OCI-LY3 (cell line): ENCODE data around the gene MMP2.

Source experiments
- H2AFZ ChIP-seq: fragments of 200-600, 300-600 bp; shearing (Covaris generic); 2 replicates; pipeline ENCODE4 v1.6.0; 2014; ENCODE audit warnings: antibody characterized with exemption, low read depth, low read length
- H3K27ac ChIP-seq: fragments of 200-600, 300-600 bp; sonication (generic); 2 replicates; pipeline ENCODE4 v1.5.1; 2014; ENCODE audit warnings: mild to moderate bottlenecking, low read length, moderate library complexity, mixed read lengths
- H3K27me3 ChIP-seq: fragments of 200-600, 300-600 bp; sonication (generic); 2 replicates; pipeline ENCODE4 v1.6.1; 2014; ENCODE audit warnings: low read depth, low read length, mixed read lengths
- H3K36me3 ChIP-seq: fragments of 200-600, 300-600 bp; sonication (generic); replicated peaks from 2 replicates; pipeline ENCODE3; 2014; ENCODE audit warnings: low read depth, low read length, mixed read lengths
- H3K4me1 ChIP-seq: fragments of 300-600, 200-600 bp; sonication (generic); 2 replicates; pipeline ENCODE4 v1.6.1; 2014; ENCODE audit warnings: low read length, mixed read lengths
- H3K4me2 ChIP-seq: fragments of 200-600, 300-600 bp; sonication (generic); 2 replicates; pipeline ENCODE4 v1.6.1; 2014; ENCODE audit warnings: low read length, mixed read lengths
- H3K4me3 ChIP-seq: fragments of 300-600, 200-600 bp; sonication (generic); 2 replicates; pipeline ENCODE4 v1.5.1; 2014; ENCODE audit warnings: antibody characterized with exemption, mild to moderate bottlenecking, low read length, moderate library complexity
- H3K79me2 ChIP-seq: fragments of 300-600, 200-600 bp; shearing (Covaris generic); 2 replicates; pipeline ENCODE4 v1.6.1; 2014; ENCODE audit warnings: mild to moderate bottlenecking, low read length, mixed read lengths
- H3K9ac ChIP-seq: fragments of 300-600, 200-600 bp; shearing (Covaris generic); 2 replicates; pipeline ENCODE4 v1.6.0; 2014; ENCODE audit warnings: mild to moderate bottlenecking, low read length, moderate library complexity
- H3K9me3 ChIP-seq: fragments of 200-600, 300-600 bp; shearing (Covaris generic); 2 replicates; pipeline ENCODE4 v1.6.1; 2014; ENCODE audit warnings: low read length, mixed read lengths; ENCODE audit not compliant: insufficient read depth
- H4K20me1 ChIP-seq: fragments of 200-600, 300-600 bp; sonication (generic); 2 replicates; pipeline ENCODE4 v1.6.1; 2016; ENCODE audit warnings: low read length, mixed read lengths; ENCODE audit not compliant: insufficient read depth
- CTCF ChIP-seq: fragments of 200-600, 300-600 bp; sonication (generic); IDR thresholded peaks from 2 replicates; pipeline ENCODE4 v1.5.1; 2014; ENCODE audit warnings: antibody characterized with exemption, low read length, low read depth
- EZH2phosphoT487 ChIP-seq: fragments of 200-600 bp; shearing (Covaris generic); IDR thresholded peaks from 2 replicates; pipeline ENCODE4 v1.6.1; 2018; ENCODE audit warnings: antibody characterized with exemption, mixed run types, low read depth

MMP2 gene

GRCh38 chr16:55435387-55435786 is 43.6 kb upstream of the MMP2 start:
- H3K27ac ChIP-seq, result no peak overlapping the region
- no peaks in the 10 kb centered on the region for H3K9me3 ChIP-seq
- TF ChIP-seq EZH2phosphoT487, result no peak
- no peak for TF ChIP-seq CTCF
- no peak overlapping the region for H3K9ac ChIP-seq
- H3K4me3 ChIP-seq, result no peak overlapping the region
- no peaks in the 10 kb centered on the region for H4K20me1 ChIP-seq
- H3K4me1 ChIP-seq, result no peaks in the 10 kb centered on the region
- no peaks in the 10 kb centered on the region for H3K79me2 ChIP-seq
- H2AFZ ChIP-seq, result no peak overlapping the region
- H3K4me2 ChIP-seq, result no peak overlapping the region
- no peaks in the 10 kb centered on the region for H3K27me3 ChIP-seq
- H3K36me3 ChIP-seq, result no peaks in the 10 kb centered on the region

- Histone ChIP-seq H3K4me2 (no peak overlapping the region), H3K27me3 (no peaks in the 10 kb centered on the region)
- TF ChIP-seq CTCF (no peak), EZH2phosphoT487 (no peak)
These were observed 42.4 kb upstream of the MMP2 start for GRCh38 chr16:55436587-55436986.

GRCh38 chr16:55437625-55438024 is 41.4 kb upstream of the MMP2 start:
- no peak for TF ChIP-seq EZH2phosphoT487
- no peak for TF ChIP-seq CTCF
- Histone ChIP-seq H3K27me3 (no peaks in the 10 kb centered on the region), H3K79me2 (no peaks in the 10 kb centered on the region), H3K9ac (no peak overlapping the region), H3K36me3 (no peaks in the 10 kb centered on the region), H2AFZ (no peak overlapping the region), H3K4me3 (no peak overlapping the region), H3K27ac (no peak overlapping the region), H3K4me1 (no peaks in the 10 kb centered on the region), H3K9me3 (no peaks in the 10 kb centered on the region), H3K4me2 (no peak overlapping the region), H4K20me1 (no peaks in the 10 kb centered on the region)

More at GRCh38 chr16:55436587-55436986, 42.4 kb upstream of the MMP2 start:
- no peaks in the 10 kb centered on the region for H3K4me1 ChIP-seq
- H3K27ac ChIP-seq, result no peak overlapping the region
- H3K9ac ChIP-seq, result no peak overlapping the region
- no peak overlapping the region for H2AFZ ChIP-seq
- no peaks in the 10 kb centered on the region for H3K9me3 ChIP-seq
- no peaks in the 10 kb centered on the region for H4K20me1 ChIP-seq
- no peak overlapping the region for H3K4me3 ChIP-seq
- no peaks in the 10 kb centered on the region for H3K36me3 ChIP-seq
- no peaks in the 10 kb centered on the region for H3K79me2 ChIP-seq

GRCh38 chr16:55438281-55438680 is 40.7 kb upstream of the MMP2 start:
- Histone ChIP-seq H3K27ac (no peak overlapping the region), H3K27me3 (no peaks in the 10 kb centered on the region), H3K4me2 (no peak overlapping the region), H3K4me3 (no peak overlapping the region), H3K36me3 (no peaks in the 10 kb centered on the region), H3K79me2 (no peaks in the 10 kb centered on the region), H2AFZ (no peak overlapping the region), H3K9ac (no peak overlapping the region), H3K9me3 (no peaks in the 10 kb centered on the region), H4K20me1 (no peaks in the 10 kb centered on the region), H3K4me1 (no peaks in the 10 kb centered on the region)
- no peak for TF ChIP-seq EZH2phosphoT487
- TF ChIP-seq CTCF, result no peak
